ENCODE measurements around the gene ZAP70. TPM values are rescaled to one million over a fixed set of nuclear protein-coding genes. Genes with fewer than 3 reads are reported as not detected.

ZAP70 gene
- polyA plus RNA-seq, 1 donor (not counting 4 experiments of a cell fraction or from before 2014, with no cell fraction given), result 1.6 TPM

GRCh38 chr2:97701851-97702465, 11.4 kb upstream of the ZAP70 start:
- H3K36me3 ChIP-seq (ENCODE audit: control insufficient read depth in 2 of 2, extremely low read depth in 1 of 2, insufficient read depth in 2 of 2, low read length in 2 of 2), result no peaks in the 10 kb centered on the region

GRCh38 chr2:97702731-97703470, 10.5 kb upstream of the ZAP70 start:
- no peak overlapping the region for H2AFZ ChIP-seq (ENCODE audit: control insufficient read depth, low read length)
- H3K9ac ChIP-seq (ENCODE audit: control insufficient read depth, extremely low read depth, insufficient read depth, low read length), result no peak overlapping the region
- H3K9me1 ChIP-seq (ENCODE audit: control insufficient read depth, extremely low read depth, insufficient read depth, low read length), result no peaks in the 10 kb centered on the region
- FAIRE-seq (no peak), DNase-seq (ENCODE audit: low read depth, low spot score) (no peak)
- H3K4me3 ChIP-seq (ENCODE audit: control insufficient read depth in 2 of 3, extremely low read depth in 1 of 3, insufficient read depth in 2 of 3, low read depth in 1 of 3, low read length in 3 of 3), result no peak overlapping the region
- TF ChIP-seq CTCF (optimal IDR thresholded peaks at IDR 0.05 in 1 of 3, IDR thresholded peaks at IDR 0.05 in 1 of 3, conservative IDR thresholded peaks at IDR 0.05 in 1 of 3; ENCODE audit: extremely low read depth in 1 of 3, insufficient read depth in 2 of 3, low read length in 3 of 3) (no peak), EZH2 (IDR thresholded peaks at IDR 0.05; ENCODE audit: low read length) (no peak)
- H3K36me3 ChIP-seq (ENCODE audit: control insufficient read depth in 2 of 2, extremely low read depth in 1 of 2, insufficient read depth in 2 of 2, low read length in 2 of 2), result no peaks in the 10 kb centered on the region
- H4K20me1 ChIP-seq (ENCODE audit: control insufficient read depth, extremely low read depth, insufficient read depth, low read length), result no peaks in the 10 kb centered on the region
- no peaks in the 10 kb centered on the region for H3K9me3 ChIP-seq (ENCODE audit: control insufficient read depth, low read depth, low read length)
- H3K79me2 ChIP-seq (ENCODE audit: control insufficient read depth, insufficient read depth, low read length), result no peaks in the 10 kb centered on the region
- H3K27ac ChIP-seq (ENCODE audit: control insufficient read depth, insufficient read depth, low read length), result no peak overlapping the region
- no peaks in the 10 kb centered on the region for H3K4me1 ChIP-seq (ENCODE audit: control insufficient read depth, extremely low read depth, insufficient read depth, low read length)
- dilution Hi-C loops (cut with MboI; ENCODE audit: extremely low pct_ligation_motif_present, low sequenced_read_pairs), result no loop called here
- no peak overlapping the region for H3K4me2 ChIP-seq (ENCODE audit: control insufficient read depth, extremely low read depth, insufficient read depth, low read depth, low read length)
- H3K27me3 ChIP-seq (ENCODE audit: control insufficient read depth, extremely low read depth, insufficient read depth, low read length), result no peaks in the 10 kb centered on the region

More at GRCh38 chr2:97701851-97702465, 11.4 kb upstream of the ZAP70 start:
- dilution Hi-C loops (cut with MboI; ENCODE audit: extremely low pct_ligation_motif_present, low sequenced_read_pairs), result no loop called here
- no peak overlapping the region for H3K27ac ChIP-seq (ENCODE audit: control insufficient read depth, insufficient read depth, low read length)
- no peak for DNase-seq (ENCODE audit: low read depth, low spot score)
- H3K27me3 ChIP-seq (ENCODE audit: control insufficient read depth, extremely low read depth, insufficient read depth, low read length), result no peaks in the 10 kb centered on the region
- no peak overlapping the region for H3K4me2 ChIP-seq (ENCODE audit: control insufficient read depth, extremely low read depth, insufficient read depth, low read depth, low read length)
- H3K9me1 ChIP-seq (ENCODE audit: control insufficient read depth, extremely low read depth, insufficient read depth, low read length), result no peaks in the 10 kb centered on the region
- H4K20me1 ChIP-seq (ENCODE audit: control insufficient read depth, extremely low read depth, insufficient read depth, low read length), result no peaks in the 10 kb centered on the region
- H3K4me3 ChIP-seq (ENCODE audit: control insufficient read depth in 2 of 3, extremely low read depth in 1 of 3, insufficient read depth in 2 of 3, low read depth in 1 of 3, low read length in 3 of 3), result no peak overlapping the region
- no peak overlapping the region for H3K9ac ChIP-seq (ENCODE audit: control insufficient read depth, extremely low read depth, insufficient read depth, low read length)
- no peak for FAIRE-seq
- H3K79me2 ChIP-seq (ENCODE audit: control insufficient read depth, insufficient read depth, low read length), result no peaks in the 10 kb centered on the region
- no peak overlapping the region for H2AFZ ChIP-seq (ENCODE audit: control insufficient read depth, low read length)
- H3K4me1 ChIP-seq (ENCODE audit: control insufficient read depth, extremely low read depth, insufficient read depth, low read length), result no peaks in the 10 kb centered on the region
- TF ChIP-seq EZH2 (IDR thresholded peaks at IDR 0.05; ENCODE audit: low read length) (no peak), CTCF (optimal IDR thresholded peaks at IDR 0.05 in 1 of 3, IDR thresholded peaks at IDR 0.05 in 1 of 3, conservative IDR thresholded peaks at IDR 0.05 in 1 of 3; ENCODE audit: extremely low read depth in 1 of 3, insufficient read depth in 2 of 3, low read length in 3 of 3) (no peak)
- H3K9me3 ChIP-seq (ENCODE audit: control insufficient read depth, low read depth, low read length), result no peaks in the 10 kb centered on the region

Data from keratinocyte (primary cell).